ENCODE results near the gene AGBL5. TPM values are rescaled to one million over a fixed set of nuclear protein-coding genes. Genes with fewer than 3 reads are reported as not detected.

AGBL5 gene
- polyA plus RNA-seq, 1 donor (not counting 4 experiments of a cell fraction or from before 2014, with no cell fraction given), result 25.5 TPM

DNA sequence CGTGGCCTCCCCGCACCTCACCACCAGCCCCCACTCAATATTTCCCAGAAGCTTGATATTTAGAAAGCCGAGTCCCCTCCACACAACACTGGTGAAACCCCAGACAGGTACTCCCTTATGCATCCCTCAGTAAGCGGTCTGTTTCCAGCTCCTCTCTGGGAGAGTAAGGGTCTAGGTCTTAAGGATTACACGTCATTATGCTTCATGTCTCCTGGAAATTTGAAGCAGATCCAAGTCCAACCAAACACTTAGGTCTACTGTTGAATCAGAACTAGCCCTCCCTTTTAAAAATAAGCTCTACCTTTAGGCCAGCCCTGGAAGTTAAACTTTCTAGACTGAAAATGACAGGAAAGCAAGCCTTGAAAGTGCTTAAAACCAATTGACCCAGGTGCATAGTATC, 21.5 kb downstream of the AGBL5 start:
- Histone ChIP-seq H3K36me3 (ENCODE audit: control insufficient read depth in 2 of 2, extremely low read depth in 1 of 2, insufficient read depth in 2 of 2, low read length in 2 of 2) (peaks cover 8 to 21% of the 10 kb centered on the region in 2 experiments), H3K9me3 (ENCODE audit: control insufficient read depth, low read depth, low read length) (no peaks in the 10 kb centered on the region), H3K4me3 (ENCODE audit: control insufficient read depth in 2 of 3, extremely low read depth in 1 of 3, insufficient read depth in 2 of 3, low read depth in 1 of 3, low read length in 3 of 3) (no peak overlapping the region), H3K4me1 (ENCODE audit: control insufficient read depth, extremely low read depth, insufficient read depth, low read length) (peaks cover 23% of the 10 kb centered on the region), H3K27ac (ENCODE audit: control insufficient read depth, insufficient read depth, low read length) (no peak overlapping the region), H3K9me1 (ENCODE audit: control insufficient read depth, extremely low read depth, insufficient read depth, low read length) (no peaks in the 10 kb centered on the region), H4K20me1 (ENCODE audit: control insufficient read depth, extremely low read depth, insufficient read depth, low read length) (no peaks in the 10 kb centered on the region), H3K79me2 (ENCODE audit: control insufficient read depth, insufficient read depth, low read length) (peaks cover 34% of the 10 kb centered on the region), H2AFZ (ENCODE audit: control insufficient read depth, low read length) (no peak overlapping the region), H3K9ac (ENCODE audit: control insufficient read depth, extremely low read depth, insufficient read depth, low read length) (no peak overlapping the region), H3K4me2 (ENCODE audit: control insufficient read depth, extremely low read depth, insufficient read depth, low read depth, low read length) (no peak overlapping the region), H3K27me3 (ENCODE audit: control insufficient read depth, extremely low read depth, insufficient read depth, low read length) (no peaks in the 10 kb centered on the region)
- no peak for TF ChIP-seq EZH2 (IDR thresholded peaks at IDR 0.05; ENCODE audit: low read length)
- TF ChIP-seq, protein P1, sequence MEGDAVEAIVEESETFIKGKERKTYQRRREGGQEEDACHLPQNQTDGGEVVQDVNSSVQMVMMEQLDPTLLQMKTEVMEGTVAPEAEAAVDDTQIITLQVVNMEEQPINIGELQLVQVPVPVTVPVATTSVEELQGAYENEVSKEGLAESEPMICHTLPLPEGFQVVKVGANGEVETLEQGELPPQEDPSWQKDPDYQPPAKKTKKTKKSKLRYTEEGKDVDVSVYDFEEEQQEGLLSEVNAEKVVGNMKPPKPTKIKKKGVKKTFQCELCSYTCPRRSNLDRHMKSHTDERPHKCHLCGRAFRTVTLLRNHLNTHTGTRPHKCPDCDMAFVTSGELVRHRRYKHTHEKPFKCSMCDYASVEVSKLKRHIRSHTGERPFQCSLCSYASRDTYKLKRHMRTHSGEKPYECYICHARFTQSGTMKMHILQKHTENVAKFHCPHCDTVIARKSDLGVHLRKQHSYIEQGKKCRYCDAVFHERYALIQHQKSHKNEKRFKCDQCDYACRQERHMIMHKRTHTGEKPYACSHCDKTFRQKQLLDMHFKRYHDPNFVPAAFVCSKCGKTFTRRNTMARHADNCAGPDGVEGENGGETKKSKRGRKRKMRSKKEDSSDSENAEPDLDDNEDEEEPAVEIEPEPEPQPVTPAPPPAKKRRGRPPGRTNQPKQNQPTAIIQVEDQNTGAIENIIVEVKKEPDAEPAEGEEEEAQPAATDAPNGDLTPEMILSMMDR (optimal IDR thresholded peaks at IDR 0.05 in 1 of 3, IDR thresholded peaks at IDR 0.05 in 1 of 3, conservative IDR thresholded peaks at IDR 0.05 in 1 of 3; ENCODE audit: extremely low read depth in 1 of 3, insufficient read depth in 2 of 3, low read length in 3 of 3), result no peak
- FAIRE-seq, result no peak
- dilution Hi-C loops (cut with MboI; ENCODE audit: extremely low pct_ligation_motif_present, low sequenced_read_pairs), result no loop called here
- no peak for DNase-seq (ENCODE audit: low read depth, low spot score)

DNA sequence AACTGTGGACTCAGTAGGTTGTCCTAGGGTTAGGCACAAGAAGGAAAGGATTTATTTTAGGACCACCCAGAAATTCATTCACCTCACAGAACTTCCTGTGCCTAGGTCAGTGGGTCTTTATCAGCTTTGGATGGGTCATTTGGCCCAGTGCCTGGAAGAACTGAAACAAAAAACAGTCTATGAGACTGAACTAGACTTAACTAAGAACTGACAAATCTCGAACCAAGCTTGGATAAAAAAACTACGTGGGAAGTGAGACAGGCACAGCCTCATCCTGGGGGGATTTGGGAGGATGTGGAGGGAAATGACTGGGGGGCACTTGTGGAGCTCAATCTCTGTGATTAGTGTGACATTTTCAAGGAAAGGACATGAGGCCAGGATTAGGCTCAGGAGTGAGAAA, 22.3 kb downstream of the AGBL5 start:
- FAIRE-seq, result no peak
- H3K27ac ChIP-seq (ENCODE audit: control insufficient read depth, insufficient read depth, low read length), result no peak overlapping the region

More for the DNA sequence above, 22.3 kb downstream of the AGBL5 start:
- peaks cover 27% of the 10 kb centered on the region for H3K79me2 ChIP-seq (ENCODE audit: control insufficient read depth, insufficient read depth, low read length)
- H3K4me2 ChIP-seq (ENCODE audit: control insufficient read depth, extremely low read depth, insufficient read depth, low read depth, low read length), result no peak overlapping the region
- no peak overlapping the region for H2AFZ ChIP-seq (ENCODE audit: control insufficient read depth, low read length)
- H3K9ac ChIP-seq (ENCODE audit: control insufficient read depth, extremely low read depth, insufficient read depth, low read length), result no peak overlapping the region
- H3K4me3 ChIP-seq (ENCODE audit: control insufficient read depth in 2 of 3, extremely low read depth in 1 of 3, insufficient read depth in 2 of 3, low read depth in 1 of 3, low read length in 3 of 3), result no peak overlapping the region
- no peaks in the 10 kb centered on the region for H4K20me1 ChIP-seq (ENCODE audit: control insufficient read depth, extremely low read depth, insufficient read depth, low read length)
- H3K9me3 ChIP-seq (ENCODE audit: control insufficient read depth, low read depth, low read length), result no peaks in the 10 kb centered on the region
- peaks cover 23% of the 10 kb centered on the region for H3K4me1 ChIP-seq (ENCODE audit: control insufficient read depth, extremely low read depth, insufficient read depth, low read length)
- H3K9me1 ChIP-seq (ENCODE audit: control insufficient read depth, extremely low read depth, insufficient read depth, low read length), result no peaks in the 10 kb centered on the region
- no peak for TF ChIP-seq EZH2 (IDR thresholded peaks at IDR 0.05; ENCODE audit: low read length)
- TF ChIP-seq, protein P1 (optimal IDR thresholded peaks at IDR 0.05 in 1 of 3, IDR thresholded peaks at IDR 0.05 in 1 of 3, conservative IDR thresholded peaks at IDR 0.05 in 1 of 3; ENCODE audit: extremely low read depth in 1 of 3, insufficient read depth in 2 of 3, low read length in 3 of 3), result no peak
- DNase-seq (ENCODE audit: low read depth, low spot score), result no peak
- peaks cover 5 to 13% of the 10 kb centered on the region in 2 experiments for H3K36me3 ChIP-seq (ENCODE audit: control insufficient read depth in 2 of 2, extremely low read depth in 1 of 2, insufficient read depth in 2 of 2, low read length in 2 of 2)
- dilution Hi-C loops (cut with MboI; ENCODE audit: extremely low pct_ligation_motif_present, low sequenced_read_pairs), result no loop called here
- no peaks in the 10 kb centered on the region for H3K27me3 ChIP-seq (ENCODE audit: control insufficient read depth, extremely low read depth, insufficient read depth, low read length)
